ENCODE data around the gene ITIH2. TPM values are rescaled to one million over a fixed set of nuclear protein-coding genes. Genes with fewer than 3 reads are reported as not detected.

Gene ITIH2
- polyA plus RNA-seq, 2 of the 4 experiments (the other 2 are of a cell fraction): 0.31 to 0.54 TPM

DNA sequence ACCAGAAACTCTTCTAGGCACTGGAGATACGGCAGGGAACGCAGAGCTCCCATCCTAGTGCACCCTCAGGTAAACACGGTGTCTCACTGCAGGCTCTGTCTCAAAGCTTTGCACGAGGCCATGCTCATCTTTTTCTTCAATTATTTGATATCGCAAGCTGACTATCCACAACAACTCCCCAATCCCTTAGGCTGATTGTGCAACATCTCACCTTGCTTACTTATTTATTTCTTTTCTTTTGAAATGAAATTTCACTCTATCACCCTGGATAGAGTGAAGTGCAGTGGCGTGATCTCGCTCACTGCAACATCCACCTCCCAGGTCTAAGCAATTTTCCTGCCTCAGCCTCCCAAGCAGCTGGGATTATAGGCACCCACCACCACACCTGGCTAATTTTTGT lies 12.4 kb downstream of the ITIH2 start:
- DNase-seq (ENCODE audit: low read depth in 1 of 2, low spot score in 1 of 2): no peak
- POLR2A ChIA-PET: no interaction called here
- Histone ChIP-seq H3K4me2 (no peak overlapping the region), H3K4me1 (no peaks in the 10 kb centered on the region), H3K4me3 (no peak overlapping the region), H3K27ac (no peak overlapping the region), H3K9me3 (no peaks in the 10 kb centered on the region)
- CTCF ChIA-PET: interaction anchor here (0.7 to 1.1 kb wide), 3 partner anchors 16 to 72 kb away, joined by 3 to 4 read pairs (median 3); no protein-coding TSS in a partner anchor
- no peak for FAIRE-seq
- 61% methylated on average over 7 of the region's 7 CpGs for WGBS (ENCODE audit: missing lambda C conversion rate)
- no peak for ATAC-seq
- TF ChIP-seq HEYL (CRISPR knock-in tag; IDR thresholded peaks at IDR 0.05) (no peak), CEBPB (IDR thresholded peaks at IDR 0.05) (0 out of 4 replicates have a peak, but pooled peaks of 1 of the 2 experiments have one; percentile 5)

- ChIA-PET POLR2A (no interaction called here), CTCF (interaction anchor here (0.6 to 2.3 kb wide), 2 partner anchors 9 to 41 kb away, joined by 5 to 7 read pairs; no protein-coding TSS in a partner anchor)
- no peaks in the 10 kb centered on the region for H3K9me3 ChIP-seq
- H3K4me3 ChIP-seq: no peak overlapping the region
- H3K27ac ChIP-seq: no peak overlapping the region
- ATAC-seq (no peak), DNase-seq (ENCODE audit: low read depth in 1 of 2, low spot score in 1 of 2) (no peak), FAIRE-seq (no peak)
- H3K4me1 ChIP-seq: no peaks in the 10 kb centered on the region
- H3K4me2 ChIP-seq: no peak overlapping the region
- 77% methylated on average over 5 of the region's 5 CpGs for WGBS (ENCODE audit: missing lambda C conversion rate)
- TF ChIP-seq HOXA7 (CRISPR knock-in tag; IDR thresholded peaks at IDR 0.05) (no peak), MAFK (IDR thresholded peaks at IDR 0.05; ENCODE audit: partially characterized antibody) (no peak), RARB (CRISPR knock-in tag; IDR thresholded peaks at IDR 0.05) (no peak), TFCP2L1 (CRISPR knock-in tag; IDR thresholded peaks at IDR 0.05) (no peak), RNF2 (IDR thresholded peaks at IDR 0.05; ENCODE audit: borderline replicate concordance, low read depth) (no peak), EHMT2 (IDR thresholded peaks at IDR 0.05; ENCODE audit: low read depth) (no peak), NR3C1 (IDR thresholded peaks at IDR 0.05) (no peak), HEYL (CRISPR knock-in tag; IDR thresholded peaks at IDR 0.05) (no peak), E2F6 (IDR thresholded peaks at IDR 0.05; ENCODE audit: borderline replicate concordance, low read depth) (no peak), CEBPB (IDR thresholded peaks at IDR 0.05) (no peak), ZSCAN20 (CRISPR knock-in tag; IDR thresholded peaks at IDR 0.05) (no peak), SREBF2 (IDR thresholded peaks at IDR 0.05) (no peak), RCOR1 (IDR thresholded peaks at IDR 0.05; ENCODE audit: low read depth, low read length) (no peak), FOXS1 (CRISPR knock-in tag; IDR thresholded peaks at IDR 0.05) (no peak), FOSL2 (IDR thresholded peaks at IDR 0.05) (no peak), FOSL2 (CRISPR knock-in tag; IDR thresholded peaks at IDR 0.05) (no peak), CBX8 (IDR thresholded peaks at IDR 0.05) (no peak), CHD2 (IDR thresholded peaks at IDR 0.05; ENCODE audit: low read length, partially characterized antibody) (no peak), ZNF302 (CRISPR knock-in tag; IDR thresholded peaks at IDR 0.05) (no peak), ZFP36 (IDR thresholded peaks at IDR 0.05; ENCODE audit: borderline replicate concordance, partially characterized antibody) (no peak)
- TF ChIP-seq, protein P1, sequence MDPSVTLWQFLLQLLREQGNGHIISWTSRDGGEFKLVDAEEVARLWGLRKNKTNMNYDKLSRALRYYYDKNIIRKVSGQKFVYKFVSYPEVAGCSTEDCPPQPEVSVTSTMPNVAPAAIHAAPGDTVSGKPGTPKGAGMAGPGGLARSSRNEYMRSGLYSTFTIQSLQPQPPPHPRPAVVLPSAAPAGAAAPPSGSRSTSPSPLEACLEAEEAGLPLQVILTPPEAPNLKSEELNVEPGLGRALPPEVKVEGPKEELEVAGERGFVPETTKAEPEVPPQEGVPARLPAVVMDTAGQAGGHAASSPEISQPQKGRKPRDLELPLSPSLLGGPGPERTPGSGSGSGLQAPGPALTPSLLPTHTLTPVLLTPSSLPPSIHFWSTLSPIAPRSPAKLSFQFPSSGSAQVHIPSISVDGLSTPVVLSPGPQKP (IDR thresholded peaks at IDR 0.05; ENCODE audit: low read depth, low read length): no peak
These were observed 14.7 kb downstream of the ITIH2 start for GRCh38 chr10:7717767-7718166.

GRCh38 chr10:7718685-7719084 lies 15.6 kb downstream of the ITIH2 start:
- ChIA-PET POLR2A (no interaction called here), CTCF (interaction anchor here (0.6 to 2.3 kb wide), 3 partner anchors 10 to 1052 kb away, joined by 3 to 7 read pairs (median 5); no protein-coding TSS in a partner anchor)
- Histone ChIP-seq H3K4me1 (no peaks in the 10 kb centered on the region), H3K27ac (no peak overlapping the region), H3K4me3 (no peak overlapping the region), H3K4me2 (no peak overlapping the region), H3K9me3 (no peaks in the 10 kb centered on the region)
- DNase-seq (ENCODE audit: low read depth in 1 of 2, low spot score in 1 of 2) (no peak), ATAC-seq (no peak), FAIRE-seq (no peak)
- 67% methylated on average over 4 of the region's 4 CpGs for WGBS (ENCODE audit: missing lambda C conversion rate)
- TF ChIP-seq NR3C1 (IDR thresholded peaks at IDR 0.05) (no peak), HOXA7 (CRISPR knock-in tag; IDR thresholded peaks at IDR 0.05) (no peak), JUNB (IDR thresholded peaks at IDR 0.05) (no peak), POLR2AphosphoS2 (conservative IDR thresholded peaks at IDR 0.05; ENCODE audit: low read length) (no peak), HMGXB4 (CRISPR knock-in tag; IDR thresholded peaks at IDR 0.05; ENCODE audit: borderline replicate concordance) (no peak), FOSB (CRISPR knock-in tag; IDR thresholded peaks at IDR 0.05) (no peak), FOSL2 (IDR thresholded peaks at IDR 0.05) (no peak), FOSL2 (CRISPR knock-in tag; IDR thresholded peaks at IDR 0.05) (no peak), HOXB13 (CRISPR knock-in tag; IDR thresholded peaks at IDR 0.05; ENCODE audit: low read depth) (no peak), EHMT2 (IDR thresholded peaks at IDR 0.05; ENCODE audit: low read depth) (no peak), HDAC2 (IDR thresholded peaks at IDR 0.05) (no peak), MYC (IDR thresholded peaks at IDR 0.05; ENCODE audit: borderline replicate concordance, low read length) (no peak), GATA3 (IDR thresholded peaks at IDR 0.05; ENCODE audit: borderline replicate concordance) (no peak)
- TF ChIP-seq, protein P2, sequence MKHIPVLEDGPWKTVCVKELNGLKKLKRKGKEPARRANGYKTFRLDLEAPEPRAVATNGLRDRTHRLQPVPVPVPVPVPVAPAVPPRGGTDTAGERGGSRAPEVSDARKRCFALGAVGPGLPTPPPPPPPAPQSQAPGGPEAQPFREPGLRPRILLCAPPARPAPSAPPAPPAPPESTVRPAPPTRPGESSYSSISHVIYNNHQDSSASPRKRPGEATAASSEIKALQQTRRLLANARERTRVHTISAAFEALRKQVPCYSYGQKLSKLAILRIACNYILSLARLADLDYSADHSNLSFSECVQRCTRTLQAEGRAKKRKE (CRISPR knock-in tag; IDR thresholded peaks at IDR 0.05; ENCODE audit: low read depth): no peak
- TF ChIP-seq, protein P3, sequence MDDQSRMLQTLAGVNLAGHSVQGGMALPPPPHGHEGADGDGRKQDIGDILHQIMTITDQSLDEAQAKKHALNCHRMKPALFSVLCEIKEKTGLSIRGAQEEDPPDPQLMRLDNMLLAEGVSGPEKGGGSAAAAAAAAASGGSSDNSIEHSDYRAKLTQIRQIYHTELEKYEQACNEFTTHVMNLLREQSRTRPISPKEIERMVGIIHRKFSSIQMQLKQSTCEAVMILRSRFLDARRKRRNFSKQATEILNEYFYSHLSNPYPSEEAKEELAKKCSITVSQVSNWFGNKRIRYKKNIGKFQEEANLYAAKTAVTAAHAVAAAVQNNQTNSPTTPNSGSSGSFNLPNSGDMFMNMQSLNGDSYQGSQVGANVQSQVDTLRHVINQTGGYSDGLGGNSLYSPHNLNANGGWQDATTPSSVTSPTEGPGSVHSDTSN (IDR thresholded peaks at IDR 0.05): no peak

Data from A549 (cell line).